Lower leg skin (tissue), 3 donors: Measurements from ENCODE around the gene ULBP2.

Source experiments
- POLR2A ChIP-seq, 2 donors: fragments of 450-650 bp; IDR thresholded peaks; one replicate each; pipeline ENCODE4 v1.6.1; 2016 to 2017; ENCODE audit warnings: antibody characterized with exemption in 2 of 2, mild to moderate bottlenecking in 1 of 2, moderate library complexity in 1 of 2
- TF ChIP-seq, protein P1 (sequence below), 3 donors: fragments of 450-650 bp; IDR thresholded peaks; one replicate each; pipeline ENCODE4 v1.5.1; 2016; ENCODE audit warnings: antibody characterized with exemption in 3 of 3, mild to moderate bottlenecking in 3 of 3, moderate library complexity in 2 of 3

DNA sequence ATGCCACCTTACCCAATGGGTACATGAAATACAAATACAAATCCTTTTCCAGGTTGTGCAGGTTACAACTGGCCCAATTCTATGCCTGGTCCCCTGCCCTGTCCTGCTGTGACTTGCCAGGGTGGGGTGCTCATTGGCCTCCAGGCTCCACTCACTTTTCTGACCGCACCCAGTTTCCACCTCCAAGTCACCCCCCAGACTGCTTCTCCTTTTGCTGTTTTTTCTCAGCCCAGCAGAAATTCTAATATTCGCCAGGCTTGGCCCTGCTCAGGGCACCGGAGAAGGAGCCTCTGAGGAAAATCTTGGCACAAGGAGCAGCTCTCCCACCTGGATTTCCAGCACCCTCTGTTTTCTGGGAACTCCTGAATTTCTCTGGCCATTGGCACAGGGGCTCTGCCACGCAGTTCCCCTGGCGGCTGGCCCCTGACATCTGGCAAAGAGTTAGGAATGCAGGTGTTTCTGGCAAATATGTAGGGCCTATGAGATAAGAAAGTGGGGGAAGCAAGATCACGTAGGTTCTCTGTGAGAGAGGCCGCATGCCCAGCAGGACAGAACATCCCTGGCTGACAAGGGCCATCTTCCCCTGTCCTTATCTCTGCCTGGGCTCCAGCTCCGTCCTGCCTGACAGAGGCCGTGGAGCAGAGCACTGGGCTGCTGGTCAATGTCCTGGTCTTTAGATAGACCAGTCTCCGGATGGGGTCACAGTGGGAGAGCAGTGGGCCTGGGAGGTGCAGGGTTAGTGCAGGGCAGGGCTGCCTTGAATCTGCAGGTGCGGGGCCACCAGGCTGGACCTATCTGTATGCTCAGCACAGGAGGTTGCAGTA is 41.0 kb upstream of the ULBP2 start:
- TF ChIP-seq, protein P1, sequence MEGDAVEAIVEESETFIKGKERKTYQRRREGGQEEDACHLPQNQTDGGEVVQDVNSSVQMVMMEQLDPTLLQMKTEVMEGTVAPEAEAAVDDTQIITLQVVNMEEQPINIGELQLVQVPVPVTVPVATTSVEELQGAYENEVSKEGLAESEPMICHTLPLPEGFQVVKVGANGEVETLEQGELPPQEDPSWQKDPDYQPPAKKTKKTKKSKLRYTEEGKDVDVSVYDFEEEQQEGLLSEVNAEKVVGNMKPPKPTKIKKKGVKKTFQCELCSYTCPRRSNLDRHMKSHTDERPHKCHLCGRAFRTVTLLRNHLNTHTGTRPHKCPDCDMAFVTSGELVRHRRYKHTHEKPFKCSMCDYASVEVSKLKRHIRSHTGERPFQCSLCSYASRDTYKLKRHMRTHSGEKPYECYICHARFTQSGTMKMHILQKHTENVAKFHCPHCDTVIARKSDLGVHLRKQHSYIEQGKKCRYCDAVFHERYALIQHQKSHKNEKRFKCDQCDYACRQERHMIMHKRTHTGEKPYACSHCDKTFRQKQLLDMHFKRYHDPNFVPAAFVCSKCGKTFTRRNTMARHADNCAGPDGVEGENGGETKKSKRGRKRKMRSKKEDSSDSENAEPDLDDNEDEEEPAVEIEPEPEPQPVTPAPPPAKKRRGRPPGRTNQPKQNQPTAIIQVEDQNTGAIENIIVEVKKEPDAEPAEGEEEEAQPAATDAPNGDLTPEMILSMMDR (IDR thresholded peaks at IDR 0.05): no peak
- no peak for TF ChIP-seq POLR2A (IDR thresholded peaks at IDR 0.05)
